HG03095 (cell line): Measurements from ENCODE around the gene NUFIP2.
"Not testable (repeated sequence)": the region's sequence is repeated elsewhere in the genome, so short reads cannot be mapped to it uniquely, and the experiment has no call there.

ENCODE experiments used
- ATAC-seq: cut with Tn5 transposase; IDR thresholded peaks from one replicate; pipeline ENCODE4 v1.9.1; 2021; ENCODE audit warnings: moderate library complexity; ENCODE audit not compliant: unreplicated experiment

Gene NUFIP2

GRCh38 chr17:29240968-29241963, 52.7 kb downstream of the NUFIP2 start:
- ATAC-seq = no peak

- ATAC-seq = no peak
Measured at GRCh38 chr17:29240477-29240876, 53.5 kb downstream of the NUFIP2 start.

GRCh38 chr17:29238133-29238850, 55.7 kb downstream of the NUFIP2 start:
- no peak for ATAC-seq

GRCh38 chr17:29237476-29238132, 56.3 kb downstream of the NUFIP2 start:
- ATAC-seq = no peak

- ATAC-seq = no peak
Measured at GRCh38 chr17:29235904-29236303, 58.0 kb downstream of the NUFIP2 start.

- not testable (repeated sequence) for ATAC-seq
Measured at GRCh38 chr17:29234972-29235371, 59.0 kb downstream of the NUFIP2 start.

GRCh38 chr17:29233301-29233700, 60.6 kb downstream of the NUFIP2 start:
- no peak for ATAC-seq

GRCh38 chr17:29225396-29225795, 68.6 kb downstream of the NUFIP2 start:
- no peak for ATAC-seq

GRCh38 chr17:29221338-29221737, 72.6 kb downstream of the NUFIP2 start:
- ATAC-seq = not testable (repeated sequence)

GRCh38 chr17:29219378-29220047, 74.4 kb downstream of the NUFIP2 start:
- no peak for ATAC-seq

- no peak for ATAC-seq
Measured at GRCh38 chr17:29216856-29217255, 77.1 kb downstream of the NUFIP2 start.

- ATAC-seq = no peak
Measured at GRCh38 chr17:29216181-29216580, 77.8 kb downstream of the NUFIP2 start.

GRCh38 chr17:29215717-29216116, 78.2 kb downstream of the NUFIP2 start:
- ATAC-seq = no peak

GRCh38 chr17:29215174-29215573, 78.8 kb downstream of the NUFIP2 start:
- ATAC-seq = no peak

GRCh38 chr17:29214215-29215146, 79.5 kb downstream of the NUFIP2 start:
- no peak for ATAC-seq

- ATAC-seq = no peak
Measured at GRCh38 chr17:29212681-29213121, 81.2 kb downstream of the NUFIP2 start.

- ATAC-seq = no peak
Measured at GRCh38 chr17:29212094-29212631, 81.8 kb downstream of the NUFIP2 start.

- ATAC-seq = no peak
Measured at GRCh38 chr17:29210879-29211278, 83.1 kb downstream of the NUFIP2 start.

GRCh38 chr17:29209073-29209472, 84.9 kb downstream of the NUFIP2 start:
- ATAC-seq = no peak
